GM23338 (cell line): ENCODE measurements around the gene NFYA. TPM values are rescaled to one million over a fixed set of nuclear protein-coding genes. Genes with fewer than 3 reads are reported as not detected.

Experiments used
- ATAC-seq: fragments of 200-7000 bp; cut with Tn5 transposase; 3 replicates; pipeline ENCODE4 v1.9.1; 2020
- DNase-seq: peaks from one replicate; pipeline ENCODE4 v3.0.0-alpha.2; 2015; ENCODE audit warnings: low spot score
- H2AFZ ChIP-seq: fragments of 200-600 bp; sonication (generic); 2 replicates; pipeline ENCODE4 v1.8.0; 2016; ENCODE audit warnings: antibody characterized with exemption, mild to moderate bottlenecking, moderate library complexity
- H3F3A ChIP-seq: fragments of 200-600 bp; sonication (generic); replicated peaks from 2 replicates; pipeline ENCODE4 v1.8.0; 2017; ENCODE audit warnings: antibody characterized with exemption, mixed run types, low read depth
- H3K27ac ChIP-seq: fragments of 200-600 bp; sonication (generic); 2 replicates; pipeline ENCODE4 v1.6.1; 2016; ENCODE audit warnings: low read depth
- H3K27me3 ChIP-seq: fragments of 200-600 bp; sonication (generic); 2 replicates; pipeline ENCODE4 v1.8.0; 2016; ENCODE audit warnings: mild to moderate bottlenecking, mixed run types, moderate library complexity; ENCODE audit not compliant: insufficient read depth
- H3K36me3 ChIP-seq: fragments of 200-600 bp; sonication (generic); 2 replicates; pipeline ENCODE4 v1.8.0; 2016; ENCODE audit warnings: mild to moderate bottlenecking; ENCODE audit not compliant: insufficient read depth
- H3K4me1 ChIP-seq: fragments of 200-600 bp; sonication (generic); 2 replicates; pipeline ENCODE4 v1.8.0; 2016; ENCODE audit warnings: mild to moderate bottlenecking, moderate library complexity; ENCODE audit not compliant: insufficient read depth
- H3K4me2 ChIP-seq: fragments of 200-600 bp; sonication (generic); 2 replicates; pipeline ENCODE4 v1.7.1; 2017; ENCODE audit warnings: mixed run types
- H3K4me3 ChIP-seq: fragments of 200-600 bp; sonication (generic); 2 replicates; pipeline ENCODE4 v1.6.1; 2016; ENCODE audit warnings: mixed run types
- H3K79me2 ChIP-seq: fragments of 200-600 bp; sonication (generic); replicated peaks from 2 replicates; pipeline ENCODE4 v1.8.0; 2017; ENCODE audit warnings: mild to moderate bottlenecking; ENCODE audit not compliant: insufficient read depth
- H3K9me2 ChIP-seq: fragments of 200-600 bp; sonication (generic); 2 replicates; pipeline ENCODE4 v1.8.0; 2017; ENCODE audit not compliant: insufficient read depth
- H4K20me1 ChIP-seq: fragments of 200-600 bp; sonication (generic); replicated peaks from 2 replicates; pipeline ENCODE4 v1.8.0; 2017; ENCODE audit warnings: mild to moderate bottlenecking; ENCODE audit not compliant: insufficient read depth
- H3K27ac Mint-ChIP-seq: 2 replicates; pipeline ENCODE4 v1.8.0; 2020; ENCODE audit warnings: inconsistent platforms, mild to moderate bottlenecking, moderate library complexity, mixed read lengths
- H3K27me3 Mint-ChIP-seq: 3 replicates; pipeline ENCODE4 v1.8.0; 2022; ENCODE audit warnings: low read depth, mild to moderate bottlenecking, moderate library complexity, mixed read lengths, inconsistent platforms; ENCODE audit not compliant: insufficient read depth, poor library complexity
- H3K36me3 Mint-ChIP-seq: 3 replicates; pipeline ENCODE4 v1.8.0; 2021; ENCODE audit warnings: low read depth, mild to moderate bottlenecking, inconsistent platforms, moderate library complexity, mixed read lengths
- H3K4me1 Mint-ChIP-seq: 3 replicates; pipeline ENCODE4 v1.8.0; 2020; ENCODE audit warnings: mild to moderate bottlenecking, inconsistent platforms, mixed read lengths
- H3K4me3 Mint-ChIP-seq: 3 replicates; pipeline ENCODE4 v1.8.0; 2021; ENCODE audit warnings: moderate library complexity, mild to moderate bottlenecking, inconsistent platforms, mixed read lengths
- H3K9me3 Mint-ChIP-seq: 3 replicates; pipeline ENCODE4 v1.8.0; 2020; ENCODE audit warnings: moderate library complexity, mild to moderate bottlenecking, inconsistent platforms, mixed read lengths
- CREB1 ChIP-seq: fragments of 250-450 bp; sonication (Bioruptor Pico); IDR thresholded peaks from 2 replicates; pipeline ENCODE4 v1.5.0; 2020; ENCODE audit warnings: low read depth, mild to moderate bottlenecking, moderate library complexity
- EZH2 ChIP-seq: fragments of 200-600 bp; sonication (generic); IDR thresholded peaks from one replicate; pipeline ENCODE4 v1.8.0; 2017; ENCODE audit warnings: antibody characterized with exemption, mild to moderate bottlenecking, low read depth; ENCODE audit not compliant: unreplicated experiment
- EZH2phosphoT487 ChIP-seq: fragments of 200-600 bp; sonication (generic); IDR thresholded peaks from one replicate; pipeline ENCODE4 v1.8.1; 2018; ENCODE audit warnings: antibody characterized with exemption; ENCODE audit not compliant: unreplicated experiment
- JUNB ChIP-seq: IDR thresholded peaks from one replicate; pipeline ENCODE4 v1.6.1; 2016; ENCODE audit warnings: antibody characterized with exemption; ENCODE audit not compliant: unreplicated experiment
- NANOG ChIP-seq: IDR thresholded peaks from 2 replicates; pipeline ENCODE4 v1.6.1; 2016; ENCODE audit warnings: antibody characterized with exemption, borderline replicate concordance
- REST ChIP-seq: IDR thresholded peaks from one replicate; pipeline ENCODE4 v1.6.1; 2018; ENCODE audit warnings: antibody characterized with exemption; ENCODE audit not compliant: unreplicated experiment
- ZNF331 ChIP-seq: fragments of 250-450 bp; sonication (Bioruptor Pico); IDR thresholded peaks from 2 replicates; pipeline ENCODE4 v1.5.0; 2020; ENCODE audit warnings: low read depth, mild to moderate bottlenecking, moderate library complexity
- ZNF462 ChIP-seq: fragments of 250-450 bp; sonication (Bioruptor Pico); IDR thresholded peaks from 2 replicates; pipeline ENCODE4 v1.5.0; 2020; ENCODE audit warnings: mild to moderate bottlenecking, moderate library complexity
- polyA plus RNA-seq: library from polyadenylated mRNA; unstranded; fragments of >200 nt; fragmentation: Nextera tagmentation; extraction: Ambion mirVana; gene quantifications from 2 replicates; pipeline ENCODE4 v1.2.1, GENCODE V29; 2016
- total RNA-seq: library from RNA; depleted of rRNA; stranded (reverse); fragments of >200 nt; shearing (Covaris generic); gene quantifications from 2 replicates; pipeline ENCODE4 v1.2.3, GENCODE V29; 2014
- TF ChIP-seq, protein P1 (sequence below), 2 experiments: fragments of 200-600 bp in 1 of 2; sonication (generic) in 1 of 2; conservative IDR thresholded peaks; 2 replicates each; pipeline versions ENCODE4 v1.5.1 to v1.6.1; 2016 to 2017; ENCODE audit warnings: antibody characterized with exemption in 2 of 2, low read depth in 2 of 2, mild to moderate bottlenecking in 2 of 2, moderate library complexity in 1 of 2

NFYA gene
- total and polyA plus RNA-seq, 2 experiments from 2014 or later, result 10.8 to 39.1 TPM

GRCh38 chr6:41085182-41085581, 12.4 kb downstream of the NFYA start:
- Mint-ChIP-seq H3K4me3 (no peak overlapping the region), H3K27me3 (no peaks in the 10 kb centered on the region), H3K27ac (no peak overlapping the region), H3K9me3 (no peaks in the 10 kb centered on the region), H3K4me1 (no peaks in the 10 kb centered on the region), H3K36me3 (peaks cover 72% of the 10 kb centered on the region)
- Histone ChIP-seq H3K4me3 (no peak overlapping the region), H3K4me1 (no peaks in the 10 kb centered on the region), H3K4me2 (no peak overlapping the region), H3K79me2 (peaks cover 73% of the 10 kb centered on the region), H2AFZ (no peak overlapping the region), H3K36me3 (peaks cover 56% of the 10 kb centered on the region), H4K20me1 (peaks cover 25% of the 10 kb centered on the region), H3F3A (no peaks in the 10 kb centered on the region), H3K27ac (no peak overlapping the region), H3K9me2 (no peaks in the 10 kb centered on the region), H3K27me3 (no peaks in the 10 kb centered on the region)
- ATAC-seq, result no peak
- no peak for DNase-seq
- no peak for TF ChIP-seq NANOG
- TF ChIP-seq REST, result no peak
- TF ChIP-seq EZH2, result no peak
- TF ChIP-seq EZH2phosphoT487, result no peak
- TF ChIP-seq JUNB, result no peak

DNA sequence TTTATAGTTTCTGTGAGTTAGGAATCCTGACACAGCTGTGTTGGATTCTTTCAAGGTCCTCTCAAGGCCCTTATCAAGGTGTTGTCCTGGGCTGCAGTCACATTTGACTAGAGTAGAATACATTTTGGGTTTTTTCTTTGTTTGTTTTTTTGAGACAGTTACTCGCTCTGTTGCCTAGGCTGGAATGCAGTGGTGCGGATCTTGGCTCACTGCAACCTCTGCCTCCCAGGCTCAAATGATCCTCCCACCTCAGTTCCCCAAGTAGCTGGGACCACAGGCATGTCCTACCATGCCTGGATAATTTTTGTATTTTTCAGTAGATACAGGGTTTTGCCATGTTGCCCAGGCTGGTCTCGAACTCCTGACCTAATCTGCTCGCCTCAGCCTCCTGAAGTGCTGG, 15.7 kb downstream of the NFYA start:
- no peak overlapping the region for H2AFZ ChIP-seq
- DNase-seq, result no peak
- H3K4me3 ChIP-seq, result no peak overlapping the region
- Mint-ChIP-seq H3K9me3 (no peaks in the 10 kb centered on the region), H3K36me3 (peaks cover 85% of the 10 kb centered on the region), H3K27me3 (no peaks in the 10 kb centered on the region), H3K4me3 (no peak overlapping the region), H3K4me1 (no peaks in the 10 kb centered on the region), H3K27ac (peak overlapping the region; percentile 72)
- no peaks in the 10 kb centered on the region for H3K9me2 ChIP-seq
- H3K27ac ChIP-seq, result 0 out of 2 replicates have a peak overlapping the region, but pooled peaks have one; percentile 29
- no peak overlapping the region for H3K4me2 ChIP-seq
- no peaks in the 10 kb centered on the region for H3K27me3 ChIP-seq
- H3K79me2 ChIP-seq, result peaks cover 41% of the 10 kb centered on the region
- H3K36me3 ChIP-seq, result peaks cover 63% of the 10 kb centered on the region
- H3K4me1 ChIP-seq, result no peaks in the 10 kb centered on the region
- H4K20me1 ChIP-seq, result peaks cover 11% of the 10 kb centered on the region; the same call in 1 of the 2 replicates
- 0 out of 2 replicates have a peak, but pooled peaks cover 4% of the 10 kb centered on the region for H3F3A ChIP-seq
- ATAC-seq, result no peak
- TF ChIP-seq EZH2, result no peak
- TF ChIP-seq ZNF331, result no peak
- no peak for TF ChIP-seq EZH2phosphoT487
- TF ChIP-seq, protein P1, sequence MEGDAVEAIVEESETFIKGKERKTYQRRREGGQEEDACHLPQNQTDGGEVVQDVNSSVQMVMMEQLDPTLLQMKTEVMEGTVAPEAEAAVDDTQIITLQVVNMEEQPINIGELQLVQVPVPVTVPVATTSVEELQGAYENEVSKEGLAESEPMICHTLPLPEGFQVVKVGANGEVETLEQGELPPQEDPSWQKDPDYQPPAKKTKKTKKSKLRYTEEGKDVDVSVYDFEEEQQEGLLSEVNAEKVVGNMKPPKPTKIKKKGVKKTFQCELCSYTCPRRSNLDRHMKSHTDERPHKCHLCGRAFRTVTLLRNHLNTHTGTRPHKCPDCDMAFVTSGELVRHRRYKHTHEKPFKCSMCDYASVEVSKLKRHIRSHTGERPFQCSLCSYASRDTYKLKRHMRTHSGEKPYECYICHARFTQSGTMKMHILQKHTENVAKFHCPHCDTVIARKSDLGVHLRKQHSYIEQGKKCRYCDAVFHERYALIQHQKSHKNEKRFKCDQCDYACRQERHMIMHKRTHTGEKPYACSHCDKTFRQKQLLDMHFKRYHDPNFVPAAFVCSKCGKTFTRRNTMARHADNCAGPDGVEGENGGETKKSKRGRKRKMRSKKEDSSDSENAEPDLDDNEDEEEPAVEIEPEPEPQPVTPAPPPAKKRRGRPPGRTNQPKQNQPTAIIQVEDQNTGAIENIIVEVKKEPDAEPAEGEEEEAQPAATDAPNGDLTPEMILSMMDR (conservative IDR thresholded peaks at IDR 0.05; ENCODE audit: low read depth in 2 of 2), result no peak
- TF ChIP-seq JUNB, result no peak
- no peak for TF ChIP-seq NANOG
- no peak for TF ChIP-seq CREB1 (CRISPR knock-in tag)
- no peak for TF ChIP-seq ZNF462 (CRISPR knock-in tag)
